Measurements from ENCODE around the gene RNF220.

Gene RNF220

GRCh38 chr1:44596511-44596910 lies 191.5 kb downstream of the RNF220 start:
- no peak for DNase-seq (ENCODE audit: low read depth in 2 of 2)
- TF ChIP-seq CTCF (IDR thresholded peaks at IDR 0.05; ENCODE audit: low read depth, low read length) = no peak
- no peak overlapping the region for H3K4me3 ChIP-seq (replicated peaks in 1 of 2; ENCODE audit: low read depth in 2 of 2, low read length in 2 of 2)

GRCh38 chr1:44598167-44598566 lies 193.1 kb downstream of the RNF220 start:
- TF ChIP-seq CTCF (IDR thresholded peaks at IDR 0.05; ENCODE audit: low read depth, low read length) = no peak
- H3K4me3 ChIP-seq (replicated peaks in 1 of 2; ENCODE audit: low read depth in 2 of 2, low read length in 2 of 2) = no peak overlapping the region
- no peak for DNase-seq (ENCODE audit: low read depth in 2 of 2)

- no peak for DNase-seq (ENCODE audit: low read depth in 2 of 2)
- no peak overlapping the region for H3K4me3 ChIP-seq (replicated peaks in 1 of 2; ENCODE audit: low read depth in 2 of 2, low read length in 2 of 2)
- TF ChIP-seq CTCF (IDR thresholded peaks at IDR 0.05; ENCODE audit: low read depth, low read length) = no peak
Observed at GRCh38 chr1:44602634-44603628, 197.9 kb downstream of the RNF220 start.

GRCh38 chr1:44603718-44604117 lies 198.7 kb downstream of the RNF220 start:
- H3K4me3 ChIP-seq (replicated peaks in 1 of 2; ENCODE audit: low read depth in 2 of 2, low read length in 2 of 2) = no peak overlapping the region
- TF ChIP-seq CTCF (IDR thresholded peaks at IDR 0.05; ENCODE audit: low read depth, low read length) = no peak
- no peak for DNase-seq (ENCODE audit: low read depth in 2 of 2)

- no peak for DNase-seq (ENCODE audit: low read depth in 2 of 2)
- H3K4me3 ChIP-seq (replicated peaks in 1 of 2; ENCODE audit: low read depth in 2 of 2, low read length in 2 of 2) = no peak overlapping the region
- no peak for TF ChIP-seq CTCF (IDR thresholded peaks at IDR 0.05; ENCODE audit: low read depth, low read length)
Observed at GRCh38 chr1:44604157-44604955, 199.3 kb downstream of the RNF220 start.

- H3K4me3 ChIP-seq (replicated peaks in 1 of 2; ENCODE audit: low read depth in 2 of 2, low read length in 2 of 2) = no peak overlapping the region
- DNase-seq (ENCODE audit: low read depth in 2 of 2) = peak in 1 of 2 donors; percentile 32
- no peak for TF ChIP-seq CTCF (IDR thresholded peaks at IDR 0.05; ENCODE audit: low read depth, low read length)
Observed at GRCh38 chr1:44605914-44606615, 201.0 kb downstream of the RNF220 start.

Data from cardiac fibroblast (primary cell).